GM12878 (cell line): ENCODE measurements around the gene TRABD2A.

Experiments used
- CBFB ChIP-seq: IDR thresholded peaks from 2 replicates; pipeline ENCODE4 v1.6.1; 2016; ENCODE audit warnings: antibody characterized with exemption, low read depth
- CEBPB ChIP-seq, 2 experiments: fragments of 150-350 bp in 1 of 2; IDR thresholded peaks; 2 replicates each; pipeline ENCODE4 v1.6.1; 2012 to 2014; ENCODE audit warnings: low read depth in 2 of 2, low read length in 2 of 2, borderline replicate concordance in 1 of 2, inconsistent platforms in 1 of 2
- CHD2 ChIP-seq: IDR thresholded peaks from 2 replicates; pipeline ENCODE4 v1.6.1; 2011; ENCODE audit warnings: low read depth, low read length, improper control_type of control experiment, borderline replicate concordance
- GABPA ChIP-seq: IDR thresholded peaks from 2 replicates; pipeline ENCODE4 v1.6.1; 2014; ENCODE audit warnings: antibody characterized with exemption, low read depth, mild to moderate bottlenecking, inconsistent platforms
- IKZF1 ChIP-seq: fragments of 450-650 bp; conservative IDR thresholded peaks from 2 replicates; pipeline ENCODE4 v1.6.1; 2017; ENCODE audit warnings: antibody characterized with exemption, mild to moderate bottlenecking
- MTA3 ChIP-seq: IDR thresholded peaks from 2 replicates; pipeline ENCODE4 v1.6.1; 2012; ENCODE audit warnings: low read length, inconsistent platforms, borderline replicate concordance
- POLR2AphosphoS2 ChIP-seq: IDR thresholded peaks from 2 replicates; pipeline ENCODE4 v1.6.1; 2011; ENCODE audit warnings: low read depth, mild to moderate bottlenecking, low read length, improper control_type of control experiment, moderate library complexity
- POLR2AphosphoS5 ChIP-seq: IDR thresholded peaks from 2 replicates; pipeline ENCODE4 v1.6.1; 2011; ENCODE audit warnings: mild to moderate bottlenecking, low read length, inconsistent platforms
- RAD51 ChIP-seq: fragments of 450-650 bp; IDR thresholded peaks from 2 replicates; pipeline ENCODE4 v1.6.1; 2016; ENCODE audit warnings: moderate library complexity, mild to moderate bottlenecking, inconsistent platforms
- YY1 ChIP-seq: IDR thresholded peaks from 2 replicates; pipeline ENCODE4 v1.6.1; 2011; ENCODE audit warnings: low read depth, mild to moderate bottlenecking, low read length
- ZSCAN29 ChIP-seq: fragments of 450-650 bp; IDR thresholded peaks from 2 replicates; pipeline ENCODE4 v1.6.1; 2017; ENCODE audit warnings: mild to moderate bottlenecking, moderate library complexity
- TF ChIP-seq, protein P1 (sequence below), 3 experiments: IDR thresholded peaks in 2 of 3; conservative IDR thresholded peaks in 1 of 3; 2 replicates each; pipeline ENCODE4 v1.5.1; 2011; ENCODE audit warnings: low read depth in 3 of 3, low read length in 3 of 3, mild to moderate bottlenecking in 3 of 3, control low read depth in 2 of 3, moderate library complexity in 2 of 3, inconsistent platforms in 1 of 3, mixed read lengths in 1 of 3; ENCODE audit not compliant: control insufficient read depth in 2 of 3, insufficient read depth in 1 of 3; ENCODE audit errors: extremely low read depth in 1 of 3
- TF ChIP-seq, protein P2 (sequence below): IDR thresholded peaks from 2 replicates; pipeline ENCODE4 v1.6.1; 2011; ENCODE audit warnings: mild to moderate bottlenecking, low read depth, low read length, moderate library complexity; ENCODE audit not compliant: insufficient replicate concordance

DNA sequence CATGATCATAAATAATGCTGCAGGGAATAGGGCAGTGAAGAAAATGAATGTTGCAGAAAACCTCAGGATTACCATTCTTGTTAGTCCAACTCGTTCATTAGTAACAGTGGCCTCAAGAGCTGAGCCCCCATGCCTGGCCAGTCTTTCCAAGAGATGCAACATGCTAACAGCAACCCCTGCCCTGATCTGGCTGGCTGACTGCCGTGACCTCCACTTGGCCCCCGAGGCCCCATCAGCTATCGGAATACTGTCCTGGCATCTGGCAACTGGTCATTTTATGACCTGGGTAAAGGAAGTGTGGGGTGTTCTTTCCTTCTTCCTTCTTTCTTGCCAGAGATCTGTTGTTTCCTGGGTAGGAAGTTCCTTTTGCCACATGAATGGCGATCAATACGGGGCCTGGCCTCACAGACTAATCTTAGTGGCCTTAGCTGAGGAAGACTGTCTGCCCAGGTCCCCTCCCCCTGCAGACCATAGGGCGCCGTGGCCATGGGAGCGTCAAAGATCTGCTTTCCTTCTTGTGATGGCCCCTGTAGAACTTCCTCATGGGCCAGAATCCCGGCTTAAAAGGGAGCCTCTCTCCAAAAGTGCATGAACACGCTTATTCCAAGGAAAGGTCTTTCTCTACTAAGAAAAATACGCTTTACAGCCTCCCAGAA, 10.6 kb upstream of the TRABD2A start:
- TF ChIP-seq, protein P1, sequence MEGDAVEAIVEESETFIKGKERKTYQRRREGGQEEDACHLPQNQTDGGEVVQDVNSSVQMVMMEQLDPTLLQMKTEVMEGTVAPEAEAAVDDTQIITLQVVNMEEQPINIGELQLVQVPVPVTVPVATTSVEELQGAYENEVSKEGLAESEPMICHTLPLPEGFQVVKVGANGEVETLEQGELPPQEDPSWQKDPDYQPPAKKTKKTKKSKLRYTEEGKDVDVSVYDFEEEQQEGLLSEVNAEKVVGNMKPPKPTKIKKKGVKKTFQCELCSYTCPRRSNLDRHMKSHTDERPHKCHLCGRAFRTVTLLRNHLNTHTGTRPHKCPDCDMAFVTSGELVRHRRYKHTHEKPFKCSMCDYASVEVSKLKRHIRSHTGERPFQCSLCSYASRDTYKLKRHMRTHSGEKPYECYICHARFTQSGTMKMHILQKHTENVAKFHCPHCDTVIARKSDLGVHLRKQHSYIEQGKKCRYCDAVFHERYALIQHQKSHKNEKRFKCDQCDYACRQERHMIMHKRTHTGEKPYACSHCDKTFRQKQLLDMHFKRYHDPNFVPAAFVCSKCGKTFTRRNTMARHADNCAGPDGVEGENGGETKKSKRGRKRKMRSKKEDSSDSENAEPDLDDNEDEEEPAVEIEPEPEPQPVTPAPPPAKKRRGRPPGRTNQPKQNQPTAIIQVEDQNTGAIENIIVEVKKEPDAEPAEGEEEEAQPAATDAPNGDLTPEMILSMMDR (IDR thresholded peaks at IDR 0.05 in 2 of 3, conservative IDR thresholded peaks at IDR 0.05 in 1 of 3; ENCODE audit: control insufficient read depth in 2 of 3, extremely low read depth in 1 of 3, insufficient read depth in 1 of 3, low read depth in 3 of 3, low read length in 3 of 3), result no peak
- no peak for TF ChIP-seq YY1
- TF ChIP-seq CBFB, result no peak
- no peak for TF ChIP-seq GABPA
- TF ChIP-seq IKZF1, result no peak
- TF ChIP-seq, protein P2, sequence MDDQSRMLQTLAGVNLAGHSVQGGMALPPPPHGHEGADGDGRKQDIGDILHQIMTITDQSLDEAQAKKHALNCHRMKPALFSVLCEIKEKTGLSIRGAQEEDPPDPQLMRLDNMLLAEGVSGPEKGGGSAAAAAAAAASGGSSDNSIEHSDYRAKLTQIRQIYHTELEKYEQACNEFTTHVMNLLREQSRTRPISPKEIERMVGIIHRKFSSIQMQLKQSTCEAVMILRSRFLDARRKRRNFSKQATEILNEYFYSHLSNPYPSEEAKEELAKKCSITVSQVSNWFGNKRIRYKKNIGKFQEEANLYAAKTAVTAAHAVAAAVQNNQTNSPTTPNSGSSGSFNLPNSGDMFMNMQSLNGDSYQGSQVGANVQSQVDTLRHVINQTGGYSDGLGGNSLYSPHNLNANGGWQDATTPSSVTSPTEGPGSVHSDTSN, result no peak
- TF ChIP-seq CEBPB (IDR thresholded peaks at IDR 0.05; ENCODE audit: borderline replicate concordance in 1 of 2, low read depth in 2 of 2, low read length in 2 of 2), result no peak
- no peak for TF ChIP-seq ZSCAN29
- TF ChIP-seq CHD2, result no peak
- no peak for TF ChIP-seq RAD51
- TF ChIP-seq POLR2AphosphoS5, result no peak
- no peak for TF ChIP-seq POLR2AphosphoS2
- no peak for TF ChIP-seq MTA3
